Panc1 (cell line): ENCODE results near the gene ATPAF2. TPM values are rescaled to one million over a fixed set of nuclear protein-coding genes. Genes with fewer than 3 reads are reported as not detected.

Experiments used
- ATAC-seq: fragments of 200-7000 bp; cut with Tn5 transposase; 2 replicates; pipeline ENCODE4 v1.9.1; 2020; ENCODE audit warnings: mild to moderate bottlenecking, moderate library complexity
- BruUV-seq: library from RNA; stranded (reverse); fragments of 400-500 nt; replicated peaks from 2 replicates; lab custom pipeline; 2021; lab: Mats Ljungman, UMichigan
- CTCF ChIA-PET: fragments of 300-600 bp; sonication (Branson Sonifier 250); formaldehyde crosslinking; loops from one replicate; lab custom pipeline; 2022; ENCODE audit warnings: antibody characterized with exemption; lab: Charles Lee
- POLR2A ChIA-PET: fragments of 300-600 bp; sonication (Branson Sonifier 250); formaldehyde crosslinking; loops from one replicate; lab custom pipeline; 2022; ENCODE audit warnings: antibody characterized with exemption; lab: Charles Lee
- DNase-seq: peaks from one replicate; pipeline ENCODE4 v3.0.0-alpha.2; 2010; ENCODE audit warnings: low read depth, low spot score
- H3K27ac ChIP-seq: 2 replicates; pipeline ENCODE4 v1.5.1; 2011; ENCODE audit warnings: mild to moderate bottlenecking, low read length, inconsistent platforms
- H3K27me3 ChIP-seq: fragments of 200-500 bp; sonication (Bioruptor generic); 2 replicates; pipeline ENCODE4 v1.6.0; 2014; ENCODE audit warnings: low read length, inconsistent platforms; ENCODE audit not compliant: control insufficient read depth, insufficient read depth
- H3K36me3 ChIP-seq: fragments of 200-500 bp; sonication (Bioruptor generic); 2 replicates; pipeline ENCODE4 v1.5.1; 2014; ENCODE audit warnings: inconsistent platforms, mild to moderate bottlenecking, low read length, moderate library complexity; ENCODE audit not compliant: control insufficient read depth, insufficient read depth
- H3K4me1 ChIP-seq: 2 replicates; pipeline ENCODE4 v1.5.1; 2011; ENCODE audit warnings: inconsistent platforms, mild to moderate bottlenecking, low read length, moderate library complexity; ENCODE audit not compliant: control insufficient read depth, insufficient read depth
- H3K4me3 ChIP-seq, 2 experiments: 2 replicates each; pipeline ENCODE4 v1.5.1; 2011 to 2012; ENCODE audit warnings: low read depth in 2 of 2, low read length in 2 of 2, mild to moderate bottlenecking in 2 of 2, inconsistent platforms in 1 of 2, moderate library complexity in 1 of 2
- H3K9me3 ChIP-seq: fragments of 200-500 bp; sonication (Bioruptor generic); 2 replicates; pipeline ENCODE4 v1.5.1; 2014; ENCODE audit warnings: low read depth, mild to moderate bottlenecking, inconsistent platforms, low read length, moderate library complexity; ENCODE audit not compliant: control insufficient read depth, insufficient read depth
- POLR2AphosphoS5 ChIP-seq: IDR thresholded peaks from 2 replicates; pipeline ENCODE4 v1.6.1; 2012; ENCODE audit warnings: mild to moderate bottlenecking, low read depth, low read length, moderate library complexity
- SIN3A ChIP-seq: IDR thresholded peaks from 2 replicates; pipeline ENCODE4 v1.6.1; 2012; ENCODE audit warnings: low read depth, mild to moderate bottlenecking, low read length, moderate library complexity, borderline replicate concordance; ENCODE audit not compliant: insufficient read depth
- TCF7L2 ChIP-seq: IDR thresholded peaks from 2 replicates; pipeline ENCODE4 v1.6.1; 2011; ENCODE audit warnings: mild to moderate bottlenecking, low read depth, low read length, inconsistent platforms
- in situ Hi-C: cut with HindIII; loops from 2 replicates; pipeline ENCODE4 v1.10.0; 2016; ENCODE audit warnings: low sequenced_read_pairs, low pct_unique_long_range_greater_than_20kb
- intact Hi-C: fragments of 100-400 bp; cut with micrococcal nuclease; formaldehyde crosslinking; loops from one replicate; pipeline ENCODE4 v1.10.0; 2022; ENCODE audit not compliant: unreplicated experiment
- total RNA-seq: library from RNA; stranded (reverse); gene quantifications from one replicate; pipeline ENCODE4 v1.2.1, GENCODE V29; 2021; ENCODE audit not compliant: unreplicated experiment
- TF ChIP-seq, protein P1 (sequence below), 2 experiments: IDR thresholded peaks; 2 replicates each; pipeline ENCODE4 v1.6.1; 2011 to 2012; ENCODE audit warnings: low read depth in 2 of 2, control low read depth in 1 of 2, low read length in 1 of 2, mild to moderate bottlenecking in 1 of 2, moderate library complexity in 1 of 2; ENCODE audit not compliant: insufficient read depth in 1 of 2
- TF ChIP-seq, protein P2 (sequence below): fragments of 450-650 bp; IDR thresholded peaks from 2 replicates; pipeline ENCODE4 v1.5.1; 2017; ENCODE audit warnings: mild to moderate bottlenecking

ATPAF2 gene
- total RNA-seq, 1 experiment from 2014 or later, result 22.3 TPM

- no peaks in the 10 kb centered on the region for H3K27me3 ChIP-seq
- intact Hi-C loops (no loop called here), in situ Hi-C loops (no loop called here)
- no peak overlapping the region for H3K27ac ChIP-seq
- BruUV-seq, result no TSS peak
- TF ChIP-seq, protein P1, sequence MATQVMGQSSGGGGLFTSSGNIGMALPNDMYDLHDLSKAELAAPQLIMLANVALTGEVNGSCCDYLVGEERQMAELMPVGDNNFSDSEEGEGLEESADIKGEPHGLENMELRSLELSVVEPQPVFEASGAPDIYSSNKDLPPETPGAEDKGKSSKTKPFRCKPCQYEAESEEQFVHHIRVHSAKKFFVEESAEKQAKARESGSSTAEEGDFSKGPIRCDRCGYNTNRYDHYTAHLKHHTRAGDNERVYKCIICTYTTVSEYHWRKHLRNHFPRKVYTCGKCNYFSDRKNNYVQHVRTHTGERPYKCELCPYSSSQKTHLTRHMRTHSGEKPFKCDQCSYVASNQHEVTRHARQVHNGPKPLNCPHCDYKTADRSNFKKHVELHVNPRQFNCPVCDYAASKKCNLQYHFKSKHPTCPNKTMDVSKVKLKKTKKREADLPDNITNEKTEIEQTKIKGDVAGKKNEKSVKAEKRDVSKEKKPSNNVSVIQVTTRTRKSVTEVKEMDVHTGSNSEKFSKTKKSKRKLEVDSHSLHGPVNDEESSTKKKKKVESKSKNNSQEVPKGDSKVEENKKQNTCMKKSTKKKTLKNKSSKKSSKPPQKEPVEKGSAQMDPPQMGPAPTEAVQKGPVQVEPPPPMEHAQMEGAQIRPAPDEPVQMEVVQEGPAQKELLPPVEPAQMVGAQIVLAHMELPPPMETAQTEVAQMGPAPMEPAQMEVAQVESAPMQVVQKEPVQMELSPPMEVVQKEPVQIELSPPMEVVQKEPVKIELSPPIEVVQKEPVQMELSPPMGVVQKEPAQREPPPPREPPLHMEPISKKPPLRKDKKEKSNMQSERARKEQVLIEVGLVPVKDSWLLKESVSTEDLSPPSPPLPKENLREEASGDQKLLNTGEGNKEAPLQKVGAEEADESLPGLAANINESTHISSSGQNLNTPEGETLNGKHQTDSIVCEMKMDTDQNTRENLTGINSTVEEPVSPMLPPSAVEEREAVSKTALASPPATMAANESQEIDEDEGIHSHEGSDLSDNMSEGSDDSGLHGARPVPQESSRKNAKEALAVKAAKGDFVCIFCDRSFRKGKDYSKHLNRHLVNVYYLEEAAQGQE (IDR thresholded peaks at IDR 0.05; ENCODE audit: insufficient read depth in 1 of 2, low read depth in 2 of 2, low read length in 1 of 2), result no peak
- TF ChIP-seq, protein P2, sequence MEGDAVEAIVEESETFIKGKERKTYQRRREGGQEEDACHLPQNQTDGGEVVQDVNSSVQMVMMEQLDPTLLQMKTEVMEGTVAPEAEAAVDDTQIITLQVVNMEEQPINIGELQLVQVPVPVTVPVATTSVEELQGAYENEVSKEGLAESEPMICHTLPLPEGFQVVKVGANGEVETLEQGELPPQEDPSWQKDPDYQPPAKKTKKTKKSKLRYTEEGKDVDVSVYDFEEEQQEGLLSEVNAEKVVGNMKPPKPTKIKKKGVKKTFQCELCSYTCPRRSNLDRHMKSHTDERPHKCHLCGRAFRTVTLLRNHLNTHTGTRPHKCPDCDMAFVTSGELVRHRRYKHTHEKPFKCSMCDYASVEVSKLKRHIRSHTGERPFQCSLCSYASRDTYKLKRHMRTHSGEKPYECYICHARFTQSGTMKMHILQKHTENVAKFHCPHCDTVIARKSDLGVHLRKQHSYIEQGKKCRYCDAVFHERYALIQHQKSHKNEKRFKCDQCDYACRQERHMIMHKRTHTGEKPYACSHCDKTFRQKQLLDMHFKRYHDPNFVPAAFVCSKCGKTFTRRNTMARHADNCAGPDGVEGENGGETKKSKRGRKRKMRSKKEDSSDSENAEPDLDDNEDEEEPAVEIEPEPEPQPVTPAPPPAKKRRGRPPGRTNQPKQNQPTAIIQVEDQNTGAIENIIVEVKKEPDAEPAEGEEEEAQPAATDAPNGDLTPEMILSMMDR, result no peak
- TF ChIP-seq SIN3A (no peak), POLR2AphosphoS5 (no peak), TCF7L2 (no peak)
- H3K4me3 ChIP-seq, result no peak overlapping the region
- DNase-seq (no peak), ATAC-seq (no peak)
- no peaks in the 10 kb centered on the region for H3K36me3 ChIP-seq
- H3K9me3 ChIP-seq, result no peaks in the 10 kb centered on the region
- ChIA-PET CTCF (no interaction called here), POLR2A (no interaction called here)
- H3K4me1 ChIP-seq, result peaks cover 14% of the 10 kb centered on the region
These were observed 45.6 kb downstream of the ATPAF2 start for GRCh38 chr17:17993366-17993765.

DNA sequence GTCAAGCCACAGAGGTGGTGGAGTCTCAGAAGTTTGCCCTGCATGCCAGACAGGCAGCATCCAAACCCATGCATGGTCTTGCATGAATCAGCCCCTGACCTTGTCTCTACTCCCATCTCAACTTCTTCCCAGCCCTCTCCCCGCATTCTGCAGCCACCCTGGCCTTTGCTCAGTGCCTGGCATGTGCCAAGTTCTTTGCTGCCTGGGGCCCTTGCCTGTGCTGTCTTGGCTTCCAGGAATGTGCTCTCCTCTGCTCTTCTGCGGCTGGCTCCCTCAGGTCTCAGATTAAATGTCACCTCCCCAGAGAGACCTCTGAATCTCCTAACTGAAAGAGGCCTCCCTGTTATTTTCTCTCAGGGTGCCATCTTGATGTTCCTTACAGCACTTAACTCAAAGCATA lies 48.7 kb downstream of the ATPAF2 start:
- no peak overlapping the region for H3K4me3 ChIP-seq
- H3K36me3 ChIP-seq, result no peaks in the 10 kb centered on the region
- DNase-seq (no peak), ATAC-seq (peak; percentile 58)
- intact Hi-C loops, result no loop called here
- H3K9me3 ChIP-seq, result no peaks in the 10 kb centered on the region
- H3K27me3 ChIP-seq, result no peaks in the 10 kb centered on the region
- peaks cover 14% of the 10 kb centered on the region for H3K4me1 ChIP-seq
- peak overlapping the region; percentile 78 for H3K27ac ChIP-seq
- no TSS peak for BruUV-seq
- CTCF ChIA-PET, result no interaction called here
- POLR2A ChIA-PET, result no interaction called here
- no peak for TF ChIP-seq POLR2AphosphoS5
- TF ChIP-seq, protein P2, result no peak
- no peak for TF ChIP-seq TCF7L2
- TF ChIP-seq, protein P1 (IDR thresholded peaks at IDR 0.05; ENCODE audit: insufficient read depth in 1 of 2, low read depth in 2 of 2, low read length in 1 of 2), result no peak
- no peak for TF ChIP-seq SIN3A
- in situ Hi-C loops, result no loop called here
